Measurements from ENCODE around the gene ACAA1.
"Not testable (repeated sequence)": the region's sequence is repeated elsewhere in the genome, so short reads cannot be mapped to it uniquely, and the experiment has no call there.

ACAA1 gene

GRCh38 chr3:38134517-38135143 lies 2.3 kb downstream of the ACAA1 start:
- not testable (repeated sequence) for DNase-seq

GRCh38 chr3:38133557-38134405 lies 3.1 kb downstream of the ACAA1 start:
- no peak for DNase-seq

- DNase-seq: no peak
Measured at GRCh38 chr3:38133209-38133556, 3.7 kb downstream of the ACAA1 start.

GRCh38 chr3:38131621-38132369 lies 5.1 kb downstream of the ACAA1 start:
- DNase-seq: no peak

- no peak for DNase-seq
Measured at GRCh38 chr3:38130631-38131065, 6.3 kb downstream of the ACAA1 start.

GRCh38 chr3:38129058-38129457 lies 7.9 kb downstream of the ACAA1 start:
- no peak for DNase-seq

GRCh38 chr3:38128303-38128655 lies 8.6 kb downstream of the ACAA1 start:
- DNase-seq: no peak

- DNase-seq: no peak
Measured at GRCh38 chr3:38127611-38128302, 9.2 kb downstream of the ACAA1 start.

- no peak for DNase-seq
Measured at GRCh38 chr3:38126121-38126892, 10.6 kb downstream of the ACAA1 start.

- DNase-seq: no peak
Measured at GRCh38 chr3:38125305-38126120, 11.4 kb downstream of the ACAA1 start.

- DNase-seq: no peak
Measured at GRCh38 chr3:38124324-38125122, 12.4 kb downstream of the ACAA1 start.

GRCh38 chr3:38122712-38123290 lies 14.1 kb downstream of the ACAA1 start:
- no peak for DNase-seq

- DNase-seq: no peak
Measured at GRCh38 chr3:38121832-38122461, 15.0 kb downstream of the ACAA1 start.

GRCh38 chr3:38121451-38121831 lies 15.5 kb downstream of the ACAA1 start:
- no peak for DNase-seq

GRCh38 chr3:38120693-38121450 lies 16.1 kb downstream of the ACAA1 start:
- DNase-seq: no peak

- DNase-seq: no peak
Measured at GRCh38 chr3:38119821-38120692, 16.9 kb downstream of the ACAA1 start.

GRCh38 chr3:38119248-38119544 lies 17.7 kb downstream of the ACAA1 start:
- no peak for DNase-seq
